HCT116 (cell line): ENCODE measurements around the gene WWP2. TPM values are rescaled to one million over a fixed set of nuclear protein-coding genes. Genes with fewer than 3 reads are reported as not detected.

Experiments used
- ATAC-seq: fragments of 200-7000 bp; cut with Tn5 transposase; 2 replicates; pipeline ENCODE4 v1.9.1; 2020; ENCODE audit warnings: mild to moderate bottlenecking, moderate library complexity
- BruUV-seq: library from RNA; stranded (reverse); fragments of 400-500 nt; replicated peaks from 2 replicates; lab custom pipeline; 2021; lab: Mats Ljungman, UMichigan
- CTCF ChIA-PET: fragments of 300-600 bp; sonication (Branson Sonifier 250); formaldehyde crosslinking; loops from one replicate; lab custom pipeline; 2021; ENCODE audit warnings: antibody characterized with exemption; lab: Charles Lee
- POLR2A ChIA-PET: fragments of 300-600, 350-600 bp; sonication (Branson Sonifier 250); formaldehyde crosslinking; loops from one replicate; lab custom pipeline; 2021; ENCODE audit warnings: antibody characterized with exemption; lab: Charles Lee
- RAD21 ChIA-PET, 2 experiments: fragments of 300-600 bp; sonication (Branson Sonifier 250); formaldehyde crosslinking; loops; one replicate each; lab custom pipeline; 2023; ENCODE audit warnings: low total read pairs in 2 of 2; ENCODE audit not compliant: uncharacterized antibody in 2 of 2, unreplicated experiment in 2 of 2, low non-redundant PET in 1 of 2; lab: Charles Lee
- DNase-seq: peaks from one replicate; pipeline ENCODE4 v3.0.0-alpha.2; 2010; ENCODE audit warnings: low read depth, low spot score
- H2AFZ ChIP-seq: fragments of 200-600 bp; shearing (Covaris generic), sonication (generic); 2 replicates; pipeline ENCODE4 v1.6.1; 2017; ENCODE audit warnings: low read depth, mixed run types, mixed read lengths, antibody characterized with exemption, low read length; ENCODE audit not compliant: poor library complexity, severe bottlenecking
- H3K27ac ChIP-seq: 2 replicates; pipeline ENCODE4 v1.5.1; 2012; ENCODE audit warnings: low read depth, low read length
- H3K27me3 ChIP-seq: fragments of 200-600 bp; sonication (generic); 2 replicates; pipeline ENCODE4 v1.6.1; 2016; ENCODE audit warnings: mixed run types, low read length, mixed read lengths; ENCODE audit not compliant: insufficient read depth
- H3K36me3 ChIP-seq, 2 experiments: fragments of 200-500 bp in 1 of 2; fragments of 200-600 bp in 1 of 2; sonication (Bioruptor generic) in 1 of 2; sonication (generic) in 1 of 2; 2 replicates each; pipeline versions ENCODE4 v1.5.1 to v1.6.1; 2014 to 2016; ENCODE audit warnings: low read length in 2 of 2, inconsistent platforms in 1 of 2, mixed read lengths in 1 of 2, mixed run types in 1 of 2; ENCODE audit not compliant: insufficient read depth in 2 of 2, control insufficient read depth in 1 of 2
- H3K4me1 ChIP-seq, 2 experiments: fragments of 200-600 bp in 1 of 2; sonication (generic) in 1 of 2; 2 replicates each; pipeline versions ENCODE4 v1.5.1 to v1.6.1; 2012 to 2017; ENCODE audit warnings: low read length in 2 of 2, inconsistent platforms in 1 of 2, mild to moderate bottlenecking in 1 of 2, mixed read lengths in 1 of 2, mixed run types in 1 of 2, moderate library complexity in 1 of 2; ENCODE audit not compliant: insufficient read depth in 2 of 2, control insufficient read depth in 1 of 2
- H3K4me2 ChIP-seq: fragments of 200-600 bp; sonication (generic); 2 replicates; pipeline ENCODE4 v1.6.1; 2017; ENCODE audit warnings: mixed run types, low read length, mixed read lengths
- H3K4me3 ChIP-seq, 2 experiments: fragments of 200-600 bp in 1 of 2; sonication (generic) in 1 of 2; replicated peaks in 1 of 2; 2 replicates each; pipeline ENCODE4 v1.5.1; 2011 to 2016; ENCODE audit warnings: low read length in 2 of 2, control low read depth in 1 of 2, low read depth in 1 of 2, mild to moderate bottlenecking in 1 of 2, mixed read lengths in 1 of 2, mixed run types in 1 of 2
- H3K79me2 ChIP-seq: fragments of 200-600 bp; sonication (generic); 2 replicates; pipeline ENCODE4 v1.6.1; 2017; ENCODE audit warnings: mild to moderate bottlenecking, mixed run types, low read length, moderate library complexity, mixed read lengths; ENCODE audit not compliant: insufficient read depth
- H3K9ac ChIP-seq: fragments of 200-600 bp; sonication (generic); 2 replicates; pipeline ENCODE4 v1.6.1; 2016; ENCODE audit warnings: low read length, mixed read lengths
- H3K9me2 ChIP-seq: fragments of 200-600 bp; sonication (generic), shearing (Covaris generic); 2 replicates; pipeline ENCODE4 v1.6.1; 2017; ENCODE audit warnings: mixed run types, mild to moderate bottlenecking, moderate library complexity; ENCODE audit not compliant: insufficient read depth
- H3K9me3 ChIP-seq, 2 experiments: fragments of 200-500 bp in 1 of 2; fragments of 200-600 bp in 1 of 2; sonication (Bioruptor generic) in 1 of 2; sonication (generic) in 1 of 2; 2 replicates each; pipeline ENCODE4 v1.6.1; 2014 to 2017; ENCODE audit warnings: low read length in 2 of 2, mixed read lengths in 2 of 2, inconsistent platforms in 1 of 2, low read depth in 1 of 2, mild to moderate bottlenecking in 1 of 2, mixed run types in 1 of 2, moderate library complexity in 1 of 2; ENCODE audit not compliant: control insufficient read depth in 1 of 2, insufficient read depth in 1 of 2
- H4K20me1 ChIP-seq: fragments of 200-600 bp; sonication (generic), shearing (Covaris generic); 2 replicates; pipeline ENCODE4 v1.6.1; 2017; ENCODE audit warnings: mixed run types, mild to moderate bottlenecking, moderate library complexity; ENCODE audit not compliant: insufficient read depth
- ATF3 ChIP-seq: IDR thresholded peaks from 2 replicates; pipeline ENCODE4 v1.6.1; 2012
- EGR1 ChIP-seq: IDR thresholded peaks from 2 replicates; pipeline ENCODE4 v1.6.1; 2012; ENCODE audit warnings: low read depth
- ELF1 ChIP-seq: IDR thresholded peaks from 2 replicates; pipeline ENCODE4 v1.6.1; 2012; ENCODE audit warnings: low read depth, borderline replicate concordance
- EZH2phosphoT487 ChIP-seq: fragments of 200-600 bp; IDR thresholded peaks from 2 replicates; pipeline ENCODE4 v1.6.1; 2018; ENCODE audit warnings: antibody characterized with exemption, borderline replicate concordance
- FOSL1 ChIP-seq: IDR thresholded peaks from 2 replicates; pipeline ENCODE4 v1.6.1; 2012; ENCODE audit warnings: low read depth
- POLR2A ChIP-seq: IDR thresholded peaks from 2 replicates; pipeline ENCODE4 v1.7.0; 2011; ENCODE audit warnings: borderline replicate concordance; ENCODE audit not compliant: insufficient read depth, insufficient read length; ENCODE audit errors: extremely low read depth
- POLR2AphosphoS5 ChIP-seq: IDR thresholded peaks from 2 replicates; pipeline ENCODE4 v1.6.1; 2011; ENCODE audit warnings: mild to moderate bottlenecking, low read depth, low read length, moderate library complexity
- RAD21 ChIP-seq: IDR thresholded peaks from 2 replicates; pipeline ENCODE4 v1.6.1; 2012; ENCODE audit warnings: low read depth, mild to moderate bottlenecking
- SIN3A ChIP-seq: IDR thresholded peaks from 2 replicates; pipeline ENCODE4 v1.6.1; 2012; ENCODE audit warnings: low read depth
- SRF ChIP-seq: IDR thresholded peaks from 2 replicates; pipeline ENCODE4 v1.6.1; 2012; ENCODE audit warnings: low read depth
- TCF7L2 ChIP-seq: IDR thresholded peaks from 2 replicates; pipeline ENCODE4 v1.7.0; 2011; ENCODE audit warnings: borderline replicate concordance, inconsistent platforms; ENCODE audit not compliant: insufficient read depth, insufficient read length; ENCODE audit errors: extremely low read depth
- YY1 ChIP-seq: IDR thresholded peaks from 2 replicates; pipeline ENCODE4 v1.6.1; 2011; ENCODE audit warnings: low read length, low read depth, moderate library complexity, mild to moderate bottlenecking; ENCODE audit not compliant: insufficient replicate concordance; ENCODE audit errors: extremely low read depth
- ZFX ChIP-seq: fragments of 450-650 bp; IDR thresholded peaks from 2 replicates; pipeline ENCODE4 v1.6.1; 2017
- ZNF274 ChIP-seq: fragments of 200-500 bp; sonication (Bioruptor generic); IDR thresholded peaks from 2 replicates; pipeline ENCODE4 v1.6.1; 2014; ENCODE audit warnings: mild to moderate bottlenecking, low read depth, low read length, inconsistent platforms
- intact Hi-C: fragments of 100-400 bp; cut with micrococcal nuclease; formaldehyde crosslinking; loops from 2 replicates; pipeline ENCODE4 v1.10.0; 2022
- total RNA-seq: library from RNA; stranded (reverse); gene quantifications from one replicate; pipeline ENCODE4 v1.2.1, GENCODE V29; 2021; ENCODE audit not compliant: unreplicated experiment
- TF ChIP-seq, protein P1 (sequence below): IDR thresholded peaks from 2 replicates; pipeline ENCODE4 v1.6.1; 2012
- TF ChIP-seq, protein P2 (sequence below): IDR thresholded peaks from 2 replicates; pipeline ENCODE4 v1.6.1; 2011; ENCODE audit warnings: mild to moderate bottlenecking, low read length, moderate library complexity; ENCODE audit not compliant: insufficient replicate concordance; ENCODE audit errors: extremely low read depth

Gene WWP2
- total RNA-seq, 1 experiment from 2014 or later: 44.2 TPM

GRCh38 chr16:69893106-69893505, 131.0 kb downstream of the WWP2 start:
- CTCF ChIA-PET: no interaction called here
- Histone ChIP-seq H3K79me2 (no peaks in the 10 kb centered on the region), H4K20me1 (no peaks in the 10 kb centered on the region), H2AFZ (no peak overlapping the region), H3K27me3 (no peaks in the 10 kb centered on the region), H3K27ac (no peak overlapping the region), H3K36me3 (no peaks in the 10 kb centered on the region), H3K4me3 (no peak overlapping the region), H3K9me2 (no peaks in the 10 kb centered on the region), H3K9me3 (no peaks in the 10 kb centered on the region), H3K9ac (no peak overlapping the region), H3K4me2 (no peak overlapping the region), H3K4me1 (no peaks in the 10 kb centered on the region)
- DNase-seq: no peak
- POLR2A ChIA-PET: no interaction called here
- RAD21 ChIA-PET: no interaction called here
- no TSS peak for BruUV-seq
- ATAC-seq: no peak
- TF ChIP-seq FOSL1 (no peak), ELF1 (no peak), ZNF274 (no peak), SRF (no peak), YY1 (no peak), POLR2AphosphoS5 (no peak)
- TF ChIP-seq, protein P1, sequence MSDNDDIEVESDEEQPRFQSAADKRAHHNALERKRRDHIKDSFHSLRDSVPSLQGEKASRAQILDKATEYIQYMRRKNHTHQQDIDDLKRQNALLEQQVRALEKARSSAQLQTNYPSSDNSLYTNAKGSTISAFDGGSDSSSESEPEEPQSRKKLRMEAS: no peak
- intact Hi-C loops: no loop called here

- H3K27ac ChIP-seq: no peak overlapping the region
- CTCF ChIA-PET: no interaction called here
- no peaks in the 10 kb centered on the region for H3K36me3 ChIP-seq
- no peaks in the 10 kb centered on the region for H3K9me3 ChIP-seq
- RAD21 ChIA-PET: no interaction called here
- no peak overlapping the region for H3K4me2 ChIP-seq
- no TSS peak for BruUV-seq
- H2AFZ ChIP-seq: no peak overlapping the region
- H3K27me3 ChIP-seq: no peaks in the 10 kb centered on the region
- no peaks in the 10 kb centered on the region for H3K9me2 ChIP-seq
- DNase-seq (no peak), ATAC-seq (no peak)
- no peak overlapping the region for H3K9ac ChIP-seq
- H3K4me3 ChIP-seq: no peak overlapping the region
- no peaks in the 10 kb centered on the region for H4K20me1 ChIP-seq
- POLR2A ChIA-PET: no interaction called here
- H3K4me1 ChIP-seq: no peaks in the 10 kb centered on the region
- intact Hi-C loops: no loop called here
- no peaks in the 10 kb centered on the region for H3K79me2 ChIP-seq
- TF ChIP-seq POLR2AphosphoS5 (no peak), EGR1 (no peak), ZNF274 (no peak), ELF1 (no peak), RAD21 (no peak), TCF7L2 (no peak), POLR2A (no peak), SIN3A (no peak), FOSL1 (no peak), ATF3 (no peak), YY1 (no peak), ZFX (no peak), EZH2phosphoT487 (no peak)
- TF ChIP-seq, protein P2, sequence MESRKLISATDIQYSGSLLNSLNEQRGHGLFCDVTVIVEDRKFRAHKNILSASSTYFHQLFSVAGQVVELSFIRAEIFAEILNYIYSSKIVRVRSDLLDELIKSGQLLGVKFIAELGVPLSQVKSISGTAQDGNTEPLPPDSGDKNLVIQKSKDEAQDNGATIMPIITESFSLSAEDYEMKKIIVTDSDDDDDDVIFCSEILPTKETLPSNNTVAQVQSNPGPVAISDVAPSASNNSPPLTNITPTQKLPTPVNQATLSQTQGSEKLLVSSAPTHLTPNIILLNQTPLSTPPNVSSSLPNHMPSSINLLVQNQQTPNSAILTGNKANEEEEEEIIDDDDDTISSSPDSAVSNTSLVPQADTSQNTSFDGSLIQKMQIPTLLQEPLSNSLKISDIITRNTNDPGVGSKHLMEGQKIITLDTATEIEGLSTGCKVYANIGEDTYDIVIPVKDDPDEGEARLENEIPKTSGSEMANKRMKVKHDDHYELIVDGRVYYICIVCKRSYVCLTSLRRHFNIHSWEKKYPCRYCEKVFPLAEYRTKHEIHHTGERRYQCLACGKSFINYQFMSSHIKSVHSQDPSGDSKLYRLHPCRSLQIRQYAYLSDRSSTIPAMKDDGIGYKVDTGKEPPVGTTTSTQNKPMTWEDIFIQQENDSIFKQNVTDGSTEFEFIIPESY: no peak
Observed at GRCh38 chr16:69894676-69895075, 132.5 kb downstream of the WWP2 start.
